ENCODE measurements around the gene PLK5. TPM values are rescaled to one million over a fixed set of nuclear protein-coding genes. Genes with fewer than 3 reads are reported as not detected.

PLK5 gene
- total RNA-seq, 1 experiment from 2014 or later: 0.57 TPM

DNA sequence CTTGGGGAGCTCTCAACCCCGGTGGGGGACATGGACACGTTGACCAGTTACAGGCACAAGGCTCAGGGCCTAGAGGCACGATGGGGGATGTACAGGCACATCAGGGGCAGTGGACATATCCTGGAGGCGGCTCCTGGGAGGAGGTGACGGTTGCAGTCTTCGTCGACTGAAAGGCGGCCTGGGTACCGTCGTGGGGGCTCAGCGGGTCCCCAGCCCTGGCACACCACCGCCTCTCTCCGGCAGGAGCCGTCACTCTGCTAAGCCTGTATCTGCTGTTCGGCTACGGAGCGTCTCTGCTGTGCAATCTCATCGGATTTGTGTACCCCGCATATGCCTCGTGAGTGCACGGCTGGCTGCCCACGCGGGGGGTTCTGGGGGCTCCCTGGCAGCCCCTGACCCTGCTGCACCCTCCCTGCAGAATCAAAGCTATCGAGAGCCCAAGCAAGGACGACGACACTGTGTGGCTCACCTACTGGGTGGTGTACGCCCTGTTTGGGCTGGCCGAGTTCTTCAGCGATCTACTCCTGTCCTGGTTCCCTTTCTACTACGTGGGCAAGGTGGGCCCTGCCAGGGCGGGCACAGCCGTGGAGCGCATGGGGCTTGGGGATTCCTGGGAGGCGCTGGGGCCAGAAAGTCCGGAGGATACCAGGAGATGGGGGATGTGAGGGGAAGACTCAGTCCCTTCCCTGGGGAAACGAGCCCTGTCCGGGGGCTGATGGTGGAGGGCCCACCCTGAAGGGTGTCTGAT, 28.7 kb upstream of the PLK5 start:
- no peak overlapping the region for H4K8ac ChIP-seq (replicated peaks; ENCODE audit: insufficient read length, low read depth, low read length)
- Mint-ChIP-seq H3K27me3 (ENCODE audit: low read depth) (peaks cover 63% of the 10 kb centered on the region), H3K27ac (no peak overlapping the region; a peak in 1 of 7 replicates), H3K36me3 (ENCODE audit: insufficient read depth in 1 of 3, low read depth in 3 of 3) (no peaks in the 10 kb centered on the region; a peak in 1 of 7 replicates), H3K4me3 (no peak overlapping the region), H3K9me3 (peaks cover 3 to 7% of the 10 kb centered on the region in 2 experiments), H3K4me1 (peaks cover 4 to 15% of the 10 kb centered on the region in 2 experiments)
- no peak overlapping the region for H3K4ac ChIP-seq (ENCODE audit: low read depth, low read length)
- H2BK20ac ChIP-seq (ENCODE audit: low read depth, low read length, poor library complexity, severe bottlenecking): no peak overlapping the region
- no peak overlapping the region for H3K23ac ChIP-seq (ENCODE audit: insufficient read length, low read depth, low read length)
- no peaks in the 10 kb centered on the region for H3K4me1 ChIP-seq (ENCODE audit: insufficient read depth, low read length)
- peaks cover 3% of the 10 kb centered on the region; the same call in 1 of the 2 replicates for H3K27me3 ChIP-seq (ENCODE audit: insufficient read depth, low read length)
- no peak overlapping the region for H2BK12ac ChIP-seq (ENCODE audit: insufficient read length, low read depth, low read length)
- no CpG with 5 or more reads among the region's 37 CpGs for WGBS (ENCODE audit: extremely low coverage, insufficient read length, low lambda C conversion rate)
- H3K9me3 ChIP-seq (ENCODE audit: control insufficient read depth, low read depth, low read length): no peaks in the 10 kb centered on the region
- no peak overlapping the region for H2AK5ac ChIP-seq (ENCODE audit: insufficient read length, low read length)
- no peak overlapping the region for H2BK120ac ChIP-seq (ENCODE audit: low read depth, low read length, poor library complexity, severe bottlenecking)
- H3K79me1 ChIP-seq (ENCODE audit: insufficient read depth, low read depth, low read length, poor library complexity, severe bottlenecking): no peaks in the 10 kb centered on the region
- DNase-seq: no peak
- H4K5ac ChIP-seq (ENCODE audit: insufficient read length, low read depth, low read length): no peak overlapping the region
- H2BK15ac ChIP-seq (ENCODE audit: low read depth, low read length): no peak overlapping the region
- H3K18ac ChIP-seq (ENCODE audit: insufficient read length, low read depth, low read length): no peak overlapping the region
- TF ChIP-seq, protein P1, sequence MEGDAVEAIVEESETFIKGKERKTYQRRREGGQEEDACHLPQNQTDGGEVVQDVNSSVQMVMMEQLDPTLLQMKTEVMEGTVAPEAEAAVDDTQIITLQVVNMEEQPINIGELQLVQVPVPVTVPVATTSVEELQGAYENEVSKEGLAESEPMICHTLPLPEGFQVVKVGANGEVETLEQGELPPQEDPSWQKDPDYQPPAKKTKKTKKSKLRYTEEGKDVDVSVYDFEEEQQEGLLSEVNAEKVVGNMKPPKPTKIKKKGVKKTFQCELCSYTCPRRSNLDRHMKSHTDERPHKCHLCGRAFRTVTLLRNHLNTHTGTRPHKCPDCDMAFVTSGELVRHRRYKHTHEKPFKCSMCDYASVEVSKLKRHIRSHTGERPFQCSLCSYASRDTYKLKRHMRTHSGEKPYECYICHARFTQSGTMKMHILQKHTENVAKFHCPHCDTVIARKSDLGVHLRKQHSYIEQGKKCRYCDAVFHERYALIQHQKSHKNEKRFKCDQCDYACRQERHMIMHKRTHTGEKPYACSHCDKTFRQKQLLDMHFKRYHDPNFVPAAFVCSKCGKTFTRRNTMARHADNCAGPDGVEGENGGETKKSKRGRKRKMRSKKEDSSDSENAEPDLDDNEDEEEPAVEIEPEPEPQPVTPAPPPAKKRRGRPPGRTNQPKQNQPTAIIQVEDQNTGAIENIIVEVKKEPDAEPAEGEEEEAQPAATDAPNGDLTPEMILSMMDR (conservative IDR thresholded peaks at IDR 0.05): no peak
- no peak overlapping the region for H4K91ac ChIP-seq (ENCODE audit: insufficient read length, low read depth, low read length)
- H3K56ac ChIP-seq (ENCODE audit: insufficient read length, low read depth, low read length): no peak overlapping the region
- H3K79me2 ChIP-seq (ENCODE audit: insufficient read depth, low read length): no peaks in the 10 kb centered on the region
- no peak overlapping the region for H3K4me2 ChIP-seq (ENCODE audit: insufficient read depth, insufficient read length, low read length)
- no peak overlapping the region; the same call in 1 of the 2 replicates for H3K14ac ChIP-seq (ENCODE audit: insufficient read depth, low read length)
- no peak overlapping the region for H3K27ac ChIP-seq (ENCODE audit: insufficient read length, low read depth, low read length)
- H2BK5ac ChIP-seq (ENCODE audit: insufficient read length, low read length): no peak overlapping the region
- H3T11ph ChIP-seq (ENCODE audit: low read length): no peak overlapping the region
- peaks cover 9% of the 10 kb centered on the region for H3K23me2 ChIP-seq (ENCODE audit: insufficient read length, low read depth, low read length, poor library complexity, severe bottlenecking)
- no peaks in the 10 kb centered on the region for H4K20me1 ChIP-seq (ENCODE audit: control insufficient read depth, insufficient read depth, insufficient read length)
- no peak overlapping the region for H2AFZ ChIP-seq (ENCODE audit: low read length)
- H3K9ac ChIP-seq (ENCODE audit: extremely low read depth, insufficient read length, low read length): no peak overlapping the region
